ENCODE results near the gene CALHM5. TPM values are rescaled to one million over a fixed set of nuclear protein-coding genes. Genes with fewer than 3 reads are reported as not detected.

CALHM5 gene, protein sequence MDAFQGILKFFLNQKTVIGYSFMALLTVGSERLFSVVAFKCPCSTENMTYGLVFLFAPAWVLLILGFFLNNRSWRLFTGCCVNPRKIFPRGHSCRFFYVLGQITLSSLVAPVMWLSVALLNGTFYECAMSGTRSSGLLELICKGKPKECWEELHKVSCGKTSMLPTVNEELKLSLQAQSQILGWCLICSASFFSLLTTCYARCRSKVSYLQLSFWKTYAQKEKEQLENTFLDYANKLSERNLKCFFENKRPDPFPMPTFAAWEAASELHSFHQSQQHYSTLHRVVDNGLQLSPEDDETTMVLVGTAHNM
- total RNA-seq (2013; cell fraction: nucleolus; rRNA removed) = not detected in 2 replicates
- total RNA-seq (2014; rRNA removed) = not detected in 2 replicates
- not detected in 2 replicates for total RNA-seq (2014; rRNA removed; fragmentation: Illumina TruSeq; extraction: Trizol)
- not detected in 2 replicates for total RNA-seq (2021)
- not detected for polyA plus RNA-seq (2011; ENCODE audit: low read depth)
- polyA plus RNA-seq (2011; rRNA removed) = not detected in 2 replicates
- polyA plus RNA-seq (2011; cell fraction: cytosol; rRNA removed) = not detected in 2 replicates
- polyA plus RNA-seq (2011; cell fraction: nucleus; rRNA removed) = not detected in 2 replicates
- polyA plus RNA-seq (2012) = not detected in 2 replicates
- not detected in 2 replicates for polyA plus RNA-seq (2014; fragmentation: Illumina TruSeq; extraction: Trizol)
- not detected for polyA plus RNA-seq (2014; fragmentation: Nextera tagmentation; extraction: Ambion mirVana)
- not detected in 2 replicates for polyA plus RNA-seq (2014; rRNA removed)
- polyA plus RNA-seq (2016; fragmentation: Nextera tagmentation; extraction: Ambion mirVana) = not detected
- polyA minus RNA-seq (2011; rRNA and poly(A)+ RNA removed) = not detected in 2 replicates
- not detected in 2 replicates for polyA minus RNA-seq (2011; cell fraction: cytosol; rRNA and poly(A)+ RNA removed)
- polyA minus RNA-seq (2011; cell fraction: nucleus; rRNA and poly(A)+ RNA removed) = not detected in 2 replicates
- Bru-seq, nascent RNA = not detected
- BruChase-seq, experiment 1, labeled RNA remaining after a 6-hour chase = not detected
- percentile 6 among the genes with signal in this experiment for BruChase-seq, experiment 2, labeled RNA remaining after a 2-hour chase
- long read RNA-seq, experiment 1 = 0 reads
- long read RNA-seq, experiment 2 = 0 reads

DNA sequence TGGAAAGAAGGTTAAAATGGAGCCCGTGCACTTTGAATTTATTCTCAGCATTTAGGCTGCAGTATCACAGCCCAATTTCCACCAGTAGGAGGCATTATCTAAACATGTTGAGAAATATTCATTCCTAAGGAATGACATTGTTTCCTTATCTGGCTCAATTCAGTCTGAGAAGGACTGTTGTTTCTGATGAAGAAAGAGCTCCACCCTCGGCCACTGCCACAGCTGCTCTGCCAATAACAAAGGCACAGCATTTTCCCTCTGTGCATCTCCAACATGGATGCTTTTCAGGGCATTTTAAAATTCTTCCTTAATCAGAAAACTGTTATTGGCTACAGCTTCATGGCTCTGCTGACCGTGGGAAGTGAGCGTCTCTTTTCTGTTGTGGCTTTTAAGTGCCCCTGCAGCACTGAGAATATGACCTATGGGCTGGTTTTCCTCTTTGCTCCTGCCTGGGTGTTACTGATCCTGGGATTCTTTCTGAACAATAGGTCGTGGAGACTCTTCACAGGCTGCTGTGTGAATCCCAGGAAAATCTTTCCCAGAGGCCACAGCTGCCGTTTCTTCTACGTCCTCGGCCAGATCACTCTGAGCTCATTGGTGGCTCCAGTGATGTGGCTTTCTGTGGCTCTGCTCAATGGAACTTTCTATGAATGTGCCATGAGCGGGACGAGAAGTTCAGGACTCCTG, at the start of gene CALHM5:
Gene CALHM5 (plus strand): TSS at position 216 of the 687 bp plus-strand sequence. CDS start 58 bp downstream, at position 274.
- CTCF ChIA-PET = interaction anchor here (0.8 to 5.2 kb wide), 4 partner anchors 15 to 224 kb away, joined by 3 to 34 read pairs (median 12); no protein-coding TSS in a partner anchor

More for the DNA sequence above, at the start of gene CALHM5:
- Histone ChIP-seq H3K4me2 (ENCODE audit: control insufficient read depth, insufficient read depth) (peak within 1 kb of the TSS; percentile 54; the same call in 1 of the 2 replicates), H4K20me1 (ENCODE audit: control insufficient read depth, insufficient read depth) (no peaks in the 10 kb centered on the region), H3K27me3 (replicated peaks in 1 of 2; ENCODE audit: control insufficient read depth in 2 of 2, insufficient read depth in 2 of 2, low read length in 1 of 2) (no peaks in the 10 kb centered on the region; a peak in 1 of 4 replicates), H2AFZ (ENCODE audit: control insufficient read depth, low read depth, low read length) (peak within 1 kb of the TSS; percentile 61), H3K4me3 (no peak within 1 kb of the TSS), H3K9me3 (replicated peaks; ENCODE audit: control insufficient read depth, insufficient read depth, low read length) (no peaks in the 10 kb centered on the region), H3K27ac (ENCODE audit: control insufficient read depth, insufficient read depth) (no peak within 1 kb of the TSS), H3K79me2 (ENCODE audit: control insufficient read depth, insufficient read depth, low read length) (no peaks in the 10 kb centered on the region), H3K9ac (ENCODE audit: control insufficient read depth, insufficient read depth, low read length) (0 out of 2 replicates have a peak within 1 kb of the TSS, but pooled peaks have one; percentile 21), H3K4me1 (ENCODE audit: control insufficient read depth, insufficient read depth, low read length) (peaks cover 9% of the 10 kb centered on the region), H3K36me3 (ENCODE audit: control insufficient read depth in 2 of 2, insufficient read depth in 2 of 2, low read length in 1 of 2) (no peaks in the 10 kb centered on the region)
- no TSS peak for BruUV-seq (replicated peaks)
- FAIRE-seq (no peak), ATAC-seq (no peak), DNase-seq (ENCODE audit: low read depth, low spot score) (no peak)
- POLR2A ChIA-PET = no interaction called here
- SMC1A ChIA-PET (ENCODE audit: uncharacterized antibody, unreplicated experiment) = interaction anchor here (1.0 to 2.0 kb wide), 3 partner anchors 11 to 223 kb away, joined by 4 to 13 read pairs (median 4); no protein-coding TSS in a partner anchor
- intact Hi-C loops (cut with micrococcal nuclease; ENCODE audit: unreplicated experiment) = no loop called here
- 56% methylated on average over 10 of the region's 10 CpGs for WGBS (ENCODE audit: insufficient coverage, insufficient replicate concordance, low lambda C conversion rate, missing lambda C conversion rate)
- in situ Hi-C loops (cut with MboI) = no loop called here
- TF ChIP-seq CTCF (IDR thresholded peaks at IDR 0.05 in 2 of 3, conservative IDR thresholded peaks at IDR 0.05 in 1 of 3; ENCODE audit: control insufficient read depth in 2 of 3, extremely low read depth in 1 of 3, insufficient read depth in 1 of 3, low read depth in 3 of 3, low read length in 3 of 3) (peak in 1 of 3 experiments; percentile 24; a peak in 1 of 6 replicates), RAD21 (IDR thresholded peaks at IDR 0.05; ENCODE audit: insufficient read depth, low read depth, low read length) (0 out of 2 replicates have a peak, but pooled peaks have one; percentile 2), TCF7 (IDR thresholded peaks at IDR 0.05; ENCODE audit: borderline replicate concordance) (no peak)
- RAD21 ChIA-PET (ENCODE audit: unreplicated experiment) = interaction anchor here (0.7 to 1.5 kb wide), 2 partner anchors 42 to 224 kb away, joined by 3 to 5 read pairs; partner anchors contain the start of gene CALHM4
